Right lobe of liver (tissue), 4 donors: ENCODE measurements around the gene TRPT1.
A peak's percentile ranks its signal among the peaks of the same experiment; 100 is the strongest.

Experiments used
- POLR2A ChIP-seq: fragments of 450-650 bp; IDR thresholded peaks from one replicate; pipeline ENCODE4 v1.6.1; 2017; ENCODE audit warnings: antibody characterized with exemption, mild to moderate bottlenecking
- TF ChIP-seq, protein P1 (sequence below), 4 donors: fragments of 200-600 bp in 3 of 4; fragments of 450-650 bp in 1 of 4; IDR thresholded peaks; one replicate each; pipeline versions ENCODE4 v1.5.1 to v1.8.0; 2016 to 2022; ENCODE audit warnings: antibody characterized with exemption in 4 of 4, mild to moderate bottlenecking in 2 of 4
- donor health status: DM: no; HTN: no; CAD: no.
- donor health status: DM: no; HTN: no; CAD: no.
- donor health status: DM: no; HTN: yes; CAD: no.

DNA sequence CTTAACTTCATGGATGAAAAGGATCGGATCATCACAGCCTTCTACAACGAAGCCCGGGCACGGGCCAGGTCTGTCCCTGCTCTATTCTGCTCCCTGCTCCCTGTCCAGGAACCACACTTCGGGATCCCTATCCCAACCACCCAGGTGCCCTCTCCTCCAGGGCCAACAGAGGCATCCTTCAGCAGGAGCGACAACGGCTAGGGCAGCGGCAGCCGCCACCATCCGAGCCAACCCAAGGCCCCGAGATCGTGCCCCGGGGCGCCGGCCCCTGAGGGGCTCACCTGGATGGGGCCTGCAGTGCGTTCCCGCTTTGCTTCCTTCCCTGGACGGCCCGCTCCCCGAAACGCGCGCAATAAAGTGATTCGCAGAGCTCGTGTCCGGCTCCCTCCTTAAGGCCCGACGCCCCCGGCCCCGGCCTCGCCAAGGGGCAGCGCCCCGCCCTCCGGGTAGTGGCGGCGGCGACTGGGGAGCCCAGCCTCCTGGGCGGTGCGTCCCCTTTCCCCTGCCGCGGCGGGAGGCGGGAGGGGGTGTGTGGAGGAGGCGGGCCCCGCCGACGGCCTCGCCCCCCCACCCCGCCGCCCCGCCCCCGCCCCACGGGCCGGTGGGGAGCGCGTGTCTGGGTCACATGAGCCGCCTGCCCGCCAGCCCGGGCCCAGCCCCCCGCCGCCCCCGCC lies 8.1 kb upstream of the TRPT1 start, which contains the start of gene VEGFB:
- TF ChIP-seq, protein P1, sequence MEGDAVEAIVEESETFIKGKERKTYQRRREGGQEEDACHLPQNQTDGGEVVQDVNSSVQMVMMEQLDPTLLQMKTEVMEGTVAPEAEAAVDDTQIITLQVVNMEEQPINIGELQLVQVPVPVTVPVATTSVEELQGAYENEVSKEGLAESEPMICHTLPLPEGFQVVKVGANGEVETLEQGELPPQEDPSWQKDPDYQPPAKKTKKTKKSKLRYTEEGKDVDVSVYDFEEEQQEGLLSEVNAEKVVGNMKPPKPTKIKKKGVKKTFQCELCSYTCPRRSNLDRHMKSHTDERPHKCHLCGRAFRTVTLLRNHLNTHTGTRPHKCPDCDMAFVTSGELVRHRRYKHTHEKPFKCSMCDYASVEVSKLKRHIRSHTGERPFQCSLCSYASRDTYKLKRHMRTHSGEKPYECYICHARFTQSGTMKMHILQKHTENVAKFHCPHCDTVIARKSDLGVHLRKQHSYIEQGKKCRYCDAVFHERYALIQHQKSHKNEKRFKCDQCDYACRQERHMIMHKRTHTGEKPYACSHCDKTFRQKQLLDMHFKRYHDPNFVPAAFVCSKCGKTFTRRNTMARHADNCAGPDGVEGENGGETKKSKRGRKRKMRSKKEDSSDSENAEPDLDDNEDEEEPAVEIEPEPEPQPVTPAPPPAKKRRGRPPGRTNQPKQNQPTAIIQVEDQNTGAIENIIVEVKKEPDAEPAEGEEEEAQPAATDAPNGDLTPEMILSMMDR (IDR thresholded peaks at IDR 0.05), result no peak
- TF ChIP-seq POLR2A, result peak; percentile 27
